K562 (cell line): ENCODE data around the gene MPG. TPM values are rescaled to one million over a fixed set of nuclear protein-coding genes. Genes with fewer than 3 reads are reported as not detected.

Experiments used
- ATAC-seq: fragments of 200-7000 bp; cut with Tn5 transposase; 3 replicates; pipeline ENCODE4 v1.9.1; 2020; ENCODE audit warnings: moderate library complexity
- BruUV-seq: library from RNA; stranded (reverse); fragments of 400-500 nt; replicated peaks from 2 replicates; lab custom pipeline; 2021; lab: Mats Ljungman, UMichigan
- CTCF ChIA-PET: fragments of 300-600 bp; formaldehyde crosslinking; extraction: SDS; loops from one replicate; lab custom pipeline; 2021; ENCODE audit warnings: low intra/inter-chr PET ratio; lab: Yijun Ruan, JAX
- POLR2A ChIA-PET: fragments of 300-600, 350-650 bp; sonication (Branson Sonifier 250); formaldehyde crosslinking; extraction: SDS; loops from one replicate; lab custom pipeline; 2021; ENCODE audit warnings: antibody characterized with exemption, inconsistent platforms; lab: Yijun Ruan, JAX
- DNase-seq, 4 experiments: peaks; one replicate each; pipeline versions ENCODE4 v3.0.0 to v3.0.0-alpha.2; 2011 to 2018; ENCODE audit warnings: low spot score in 3 of 4, mixed read lengths in 3 of 4; ENCODE audit errors: extremely low read depth in 1 of 4
- FAIRE-seq: peaks from 2 replicates; lab custom pipeline; 2011; peaks lifted over from hg19 to GRCh38; lab: Jason Lieb, UNC
- H2AFZ ChIP-seq: 2 replicates; pipeline ENCODE4 v1.6.0; 2011; ENCODE audit warnings: low read depth, low read length, control low read depth, inconsistent platforms
- H3K27ac ChIP-seq: fragments of 200-600 bp; 3 replicates; pipeline ENCODE4 v1.8.0; 2011; ENCODE audit warnings: low read depth, mild to moderate bottlenecking, control low read depth, inconsistent platforms, low read length, moderate library complexity, mixed read lengths; ENCODE audit errors: extremely low read depth
- H3K27me3 ChIP-seq, 2 experiments: fragments of 300-600 bp in 1 of 2; 2 replicates in 1 of 2; 3 replicates in 1 of 2; pipeline versions ENCODE4 v1.6.0 to v1.8.0; 2011; ENCODE audit warnings: inconsistent platforms in 2 of 2, low read length in 2 of 2, mild to moderate bottlenecking in 1 of 2, mixed read lengths in 1 of 2, moderate library complexity in 1 of 2; ENCODE audit not compliant: control insufficient read depth in 2 of 2, insufficient read depth in 2 of 2
- H3K36me3 ChIP-seq: fragments of 300-600 bp; 3 replicates; pipeline ENCODE4 v1.8.0; 2011; ENCODE audit warnings: mild to moderate bottlenecking, low read length, inconsistent platforms; ENCODE audit not compliant: control insufficient read depth, insufficient read depth
- H3K4me1 ChIP-seq, 2 experiments: fragments of 200-600 bp in 1 of 2; replicated peaks in 1 of 2; 2 replicates in 1 of 2; 3 replicates in 1 of 2; pipeline versions ENCODE4 v1.5.1 to v1.8.0; 2011; ENCODE audit warnings: inconsistent platforms in 2 of 2, low read length in 2 of 2, mild to moderate bottlenecking in 1 of 2, mixed read lengths in 1 of 2, moderate library complexity in 1 of 2; ENCODE audit not compliant: control insufficient read depth in 2 of 2, insufficient read depth in 2 of 2
- H3K4me2 ChIP-seq: 2 replicates; pipeline ENCODE4 v1.6.1; 2011; ENCODE audit warnings: low read length, control low read depth, inconsistent platforms, mixed read lengths; ENCODE audit not compliant: insufficient read depth
- H3K4me3 ChIP-seq: fragments of 200-600 bp; sonication (generic), shearing (Covaris generic); 2 replicates; pipeline ENCODE4 v1.5.1; 2016; ENCODE audit warnings: control low read depth, inconsistent platforms
- H3K79me2 ChIP-seq: fragments of 200-600 bp; 3 replicates; pipeline ENCODE4 v1.8.0; 2011; ENCODE audit warnings: low read length, inconsistent platforms; ENCODE audit not compliant: control insufficient read depth, insufficient read depth
- H3K9ac ChIP-seq, 2 experiments: 2 replicates each; pipeline versions ENCODE4 v1.6.0 to v1.6.1; 2011; ENCODE audit warnings: low read depth in 2 of 2, low read length in 2 of 2, control low read depth in 1 of 2, inconsistent platforms in 1 of 2, mild to moderate bottlenecking in 1 of 2, mixed read lengths in 1 of 2; ENCODE audit not compliant: insufficient read depth in 1 of 2
- H3K9me1 ChIP-seq: one replicate; pipeline ENCODE4 v1.6.0; 2011; ENCODE audit warnings: inconsistent platforms, mild to moderate bottlenecking, low read length, moderate library complexity; ENCODE audit not compliant: control insufficient read depth, insufficient read depth
- H3K9me3 ChIP-seq: replicated peaks from 2 replicates; pipeline ENCODE4 v1.5.1; 2011; ENCODE audit warnings: low read depth, low read length, inconsistent platforms; ENCODE audit not compliant: control insufficient read depth, insufficient read depth
- H4K20me1 ChIP-seq: replicated peaks from 2 replicates; pipeline ENCODE4 v1.6.1; 2011; ENCODE audit warnings: low read length, inconsistent platforms, mixed read lengths; ENCODE audit not compliant: control insufficient read depth, insufficient read depth
- POLR2G ChIP-seq: fragments of 200-400 bp; formaldehyde crosslinking; IDR thresholded peaks from 2 replicates; pipeline ENCODE4 v1.6.1; 2017; ENCODE audit warnings: low read depth, mild to moderate bottlenecking, antibody characterized with exemption, low read length, moderate library complexity
- ZNF707 ChIP-seq: fragments of 250-450 bp; sonication (Bioruptor Pico); conservative IDR thresholded peaks from 2 replicates; pipeline ENCODE4 v1.8.0; 2022; ENCODE audit warnings: inconsistent platforms, mild to moderate bottlenecking, moderate library complexity
- WGBS: fragments of 100-300 bp; shearing (Covaris generic); methylation state at CpG from one replicate; pipeline ENCODE4 v1.1.6; 2016; ENCODE audit warnings: low coverage, mixed read lengths; ENCODE audit not compliant: insufficient coverage; ENCODE audit errors: missing lambda C conversion rate; 5-methylcytosine and 5-hydroxymethylcytosine counted together
- in situ Hi-C: fragments of 300-500 bp; cut with MboI; formaldehyde crosslinking; loops from 4 replicates; pipeline ENCODE4 v1.15.0; 2018; ENCODE audit warnings: inconsistent platforms, mixed read lengths
- intact Hi-C: fragments of 100-400 bp; cut with micrococcal nuclease; formaldehyde crosslinking; loops from 2 replicates; pipeline ENCODE4 v1.14.2; 2022
- polyA plus RNA-seq, 8 experiments: library from polyadenylated mRNA; depleted of rRNA in 4 of 8; stranded (reverse) in 5 of 8; unstranded in 3 of 8; fragments of >200 nt; fragmentation: Nextera tagmentation in 2 of 8; fragmentation: Illumina TruSeq in 1 of 8; extraction: Ambion mirVana in 2 of 8; extraction: Trizol in 1 of 8; gene quantifications; 2 replicates each; pipeline versions ENCODE4 v1.2.1 to v1.2.3, GENCODE V29; 2011 to 2014; ENCODE audit warnings: inconsistent platforms in 1 of 8, missing spikeins in 1 of 8
- total RNA-seq, 7 experiments: library from RNA; depleted of rRNA in 6 of 7; stranded (reverse); fragments of >200 nt in 6 of 7; fragmentation: Illumina TruSeq in 2 of 7; extraction: Trizol in 2 of 7; gene quantifications; 2 replicates each; pipeline versions ENCODE4 v1.2.1 to v1.2.3, GENCODE V29; 2011 to 2021; ENCODE audit warnings: low replicate concordance in 1 of 7
- TF ChIP-seq, protein P1 (sequence below): sonication (generic); formaldehyde crosslinking; IDR thresholded peaks from 2 replicates; pipeline ENCODE4 v1.8.1; 2023; ENCODE audit warnings: mild to moderate bottlenecking, missing genetic modification reagents

MPG gene
- total and polyA plus RNA-seq, 9 of the 15 experiments (the other 6 are each of a cell fraction or from before 2014, with no cell fraction given): 0.42 to 226 (median 36.2) TPM

DNA sequence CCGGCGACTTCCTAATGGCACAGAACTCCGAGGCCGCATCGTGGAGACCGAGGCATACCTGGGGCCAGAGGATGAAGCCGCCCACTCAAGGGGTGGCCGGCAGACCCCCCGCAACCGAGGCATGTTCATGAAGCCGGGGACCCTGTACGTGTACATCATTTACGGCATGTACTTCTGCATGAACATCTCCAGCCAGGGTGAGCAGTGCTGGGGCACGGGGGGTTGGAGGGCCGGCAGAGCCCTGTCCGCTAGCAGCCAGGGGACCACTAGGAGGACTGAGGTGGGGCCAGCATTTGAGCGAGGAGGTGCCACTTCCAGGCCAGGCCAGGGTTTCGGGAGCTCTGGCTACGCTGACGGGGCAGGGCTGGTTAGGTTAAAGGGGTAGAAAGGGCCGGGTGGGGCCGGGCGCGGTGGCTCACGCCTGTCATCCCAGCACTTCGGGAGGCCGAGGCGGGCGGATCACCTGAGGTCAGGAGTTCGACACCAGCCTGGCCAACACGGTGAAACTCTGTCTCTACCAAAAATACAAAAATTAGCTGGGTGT is 5.1 kb downstream of the MPG start:
- Histone ChIP-seq H3K79me2 (peaks cover 17% of the 10 kb centered on the region), H3K4me2 (no peak overlapping the region), H3K9me3 (no peaks in the 10 kb centered on the region), H3K27ac (no peak overlapping the region), H3K9ac (peak overlapping the region in 1 of 2 experiments; percentile 57; a peak in 2 of 4 replicates), H3K9me1 (peaks cover 3% of the 10 kb centered on the region), H3K4me3 (no peak overlapping the region), H3K27me3 (no peaks in the 10 kb centered on the region), H3K4me1 (peaks cover 0 to 59% of the 10 kb centered on the region in 2 experiments; a peak in 3 of 5 replicates), H4K20me1 (peaks cover 12% of the 10 kb centered on the region; the same call in 1 of the 2 replicates), H2AFZ (no peak overlapping the region), H3K36me3 (peaks cover 72% of the 10 kb centered on the region; the same call in 2 of the 3 replicates)
- intact Hi-C loops: no loop called here
- WGBS: 91% methylated on average over 19 of the region's 31 CpGs
- BruUV-seq: no TSS peak
- ATAC-seq (no peak), FAIRE-seq (no peak), DNase-seq (no peak)
- TF ChIP-seq ZNF707 (CRISPR knock-in tag) (no peak), POLR2G (peak; percentile 33; the same call in 1 of the 2 replicates)
- TF ChIP-seq, protein P1, sequence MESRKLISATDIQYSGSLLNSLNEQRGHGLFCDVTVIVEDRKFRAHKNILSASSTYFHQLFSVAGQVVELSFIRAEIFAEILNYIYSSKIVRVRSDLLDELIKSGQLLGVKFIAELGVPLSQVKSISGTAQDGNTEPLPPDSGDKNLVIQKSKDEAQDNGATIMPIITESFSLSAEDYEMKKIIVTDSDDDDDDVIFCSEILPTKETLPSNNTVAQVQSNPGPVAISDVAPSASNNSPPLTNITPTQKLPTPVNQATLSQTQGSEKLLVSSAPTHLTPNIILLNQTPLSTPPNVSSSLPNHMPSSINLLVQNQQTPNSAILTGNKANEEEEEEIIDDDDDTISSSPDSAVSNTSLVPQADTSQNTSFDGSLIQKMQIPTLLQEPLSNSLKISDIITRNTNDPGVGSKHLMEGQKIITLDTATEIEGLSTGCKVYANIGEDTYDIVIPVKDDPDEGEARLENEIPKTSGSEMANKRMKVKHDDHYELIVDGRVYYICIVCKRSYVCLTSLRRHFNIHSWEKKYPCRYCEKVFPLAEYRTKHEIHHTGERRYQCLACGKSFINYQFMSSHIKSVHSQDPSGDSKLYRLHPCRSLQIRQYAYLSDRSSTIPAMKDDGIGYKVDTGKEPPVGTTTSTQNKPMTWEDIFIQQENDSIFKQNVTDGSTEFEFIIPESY (CRISPR knock-in tag): peak; percentile 45; the same call in 1 of the 2 replicates
- in situ Hi-C loops: no loop called here
- CTCF ChIA-PET: no interaction called here
- POLR2A ChIA-PET: interaction anchor here (0.6 to 2.8 kb wide), 4 partner anchors 8 to 113 kb away, joined by 3 to 9 read pairs (median 4); no protein-coding TSS in a partner anchor
